Mesenchymal stem cell (in vitro differentiated cells and primary cell): ENCODE results near the gene MSRB3.
A peak's percentile ranks its signal among the peaks of the same experiment; 100 is the strongest.

Experiments used
- DNase-seq: peaks from one replicate; pipeline ENCODE4 v3.0.0-alpha.2; 2013
- H2AFZ ChIP-seq: one replicate; pipeline ENCODE4 v1.6.1; 2013; ENCODE audit warnings: low read depth, mild to moderate bottlenecking, control low read depth, inconsistent platforms, low read length, moderate library complexity
- H2AK5ac ChIP-seq: 2 replicates; pipeline ENCODE4 v1.6.1; 2013; ENCODE audit warnings: low read length, moderate library complexity, mild to moderate bottlenecking, inconsistent platforms; ENCODE audit not compliant: severe bottlenecking
- H2BK120ac ChIP-seq: one replicate; pipeline ENCODE4 v1.6.1; 2013; ENCODE audit warnings: low read depth, mild to moderate bottlenecking, inconsistent platforms, low read length, moderate library complexity
- H2BK12ac ChIP-seq, 2 experiments: one replicate each; pipeline ENCODE4 v1.6.1; 2013; ENCODE audit warnings: inconsistent platforms in 2 of 2, low read length in 2 of 2, mild to moderate bottlenecking in 2 of 2, moderate library complexity in 2 of 2, control low read depth in 1 of 2
- H2BK15ac ChIP-seq: one replicate; pipeline ENCODE4 v1.6.1; 2013; ENCODE audit warnings: mild to moderate bottlenecking, low read depth, inconsistent platforms; ENCODE audit not compliant: poor library complexity, severe bottlenecking
- H2BK5ac ChIP-seq: 2 replicates; pipeline ENCODE4 v1.6.1; 2013; ENCODE audit warnings: low read depth, mild to moderate bottlenecking, low read length, control low read depth, inconsistent platforms; ENCODE audit not compliant: poor library complexity, severe bottlenecking
- H3K14ac ChIP-seq, 2 experiments: one replicate each; pipeline ENCODE4 v1.6.1; 2013; ENCODE audit warnings: inconsistent platforms in 2 of 2, low read length in 2 of 2, control low read depth in 1 of 2, mild to moderate bottlenecking in 1 of 2, moderate library complexity in 1 of 2
- H3K18ac ChIP-seq, 2 experiments: one replicate each; pipeline ENCODE4 v1.6.1; 2013; ENCODE audit warnings: inconsistent platforms in 2 of 2, low read length in 2 of 2, control low read depth in 1 of 2, low read depth in 1 of 2, mild to moderate bottlenecking in 1 of 2
- H3K23ac ChIP-seq, 2 experiments: one replicate each; pipeline ENCODE4 v1.6.1; 2013; ENCODE audit warnings: inconsistent platforms in 2 of 2, low read length in 2 of 2, mild to moderate bottlenecking in 2 of 2, moderate library complexity in 2 of 2, control low read depth in 1 of 2
- H3K27ac ChIP-seq: 2 replicates; pipeline ENCODE4 v1.5.1; 2013; ENCODE audit warnings: mild to moderate bottlenecking, moderate library complexity, low read length, control low read depth, inconsistent platforms; ENCODE audit not compliant: poor library complexity, severe bottlenecking
- H3K27me3 ChIP-seq, 2 experiments: 2 replicates each; pipeline versions ENCODE4 v1.6.1 to v1.7.0; 2013; ENCODE audit warnings: low read length in 2 of 2, mild to moderate bottlenecking in 2 of 2, moderate library complexity in 2 of 2, control low read depth in 1 of 2, inconsistent platforms in 1 of 2; ENCODE audit not compliant: control insufficient read depth in 1 of 2, insufficient read depth in 1 of 2
- H3K36me3 ChIP-seq, 2 experiments: 2 replicates each; pipeline versions ENCODE4 v1.6.1 to v1.7.0; 2013; ENCODE audit warnings: low read length in 2 of 2, control low read depth in 1 of 2, inconsistent platforms in 1 of 2, low read depth in 1 of 2, mild to moderate bottlenecking in 1 of 2; ENCODE audit not compliant: insufficient read depth in 2 of 2, control insufficient read depth in 1 of 2
- H3K4ac ChIP-seq, 2 experiments: one replicate each; pipeline ENCODE4 v1.6.1; 2013; ENCODE audit warnings: inconsistent platforms in 2 of 2, low read length in 2 of 2, mild to moderate bottlenecking in 2 of 2, moderate library complexity in 2 of 2, control low read depth in 1 of 2, low read depth in 1 of 2
- H3K4me1 ChIP-seq: 2 replicates; pipeline ENCODE4 v1.6.1; 2013; ENCODE audit warnings: low read depth, low read length, control low read depth; ENCODE audit not compliant: control insufficient read depth, insufficient read depth
- H3K4me2 ChIP-seq: 2 replicates; pipeline ENCODE4 v1.6.1; 2013; ENCODE audit warnings: low read length, mild to moderate bottlenecking, inconsistent platforms; ENCODE audit not compliant: poor library complexity, severe bottlenecking
- H3K4me3 ChIP-seq, 2 experiments: 2 replicates each; pipeline versions ENCODE4 v1.5.1 to v1.7.0; 2013; ENCODE audit warnings: low read length in 2 of 2, mild to moderate bottlenecking in 2 of 2, control low read depth in 1 of 2, low read depth in 1 of 2; ENCODE audit not compliant: insufficient read depth in 1 of 2
- H3K79me1 ChIP-seq: replicated peaks from 2 replicates; pipeline ENCODE4 v1.6.1; 2013; ENCODE audit warnings: mild to moderate bottlenecking, control low read depth, low read length, inconsistent platforms; ENCODE audit not compliant: poor library complexity, severe bottlenecking
- H3K9ac ChIP-seq: 2 replicates; pipeline ENCODE4 v1.7.0; 2013; ENCODE audit warnings: mild to moderate bottlenecking, low read length, moderate library complexity
- H3K9me3 ChIP-seq: 2 replicates; pipeline ENCODE4 v1.7.0; 2013; ENCODE audit warnings: mild to moderate bottlenecking, low read length; ENCODE audit not compliant: control insufficient read depth
- H4K8ac ChIP-seq: one replicate; pipeline ENCODE4 v1.6.1; 2013; ENCODE audit warnings: inconsistent platforms, mild to moderate bottlenecking, low read length, moderate library complexity
- H4K91ac ChIP-seq: one replicate; pipeline ENCODE4 v1.6.1; 2013; ENCODE audit warnings: mild to moderate bottlenecking, low read length, inconsistent platforms
- WGBS: methylation state at CpG from one replicate; pipeline ENCODE4 v1.1.7; 2013; ENCODE audit warnings: mixed read lengths; 5-methylcytosine and 5-hydroxymethylcytosine counted together

Gene MSRB3

DNA sequence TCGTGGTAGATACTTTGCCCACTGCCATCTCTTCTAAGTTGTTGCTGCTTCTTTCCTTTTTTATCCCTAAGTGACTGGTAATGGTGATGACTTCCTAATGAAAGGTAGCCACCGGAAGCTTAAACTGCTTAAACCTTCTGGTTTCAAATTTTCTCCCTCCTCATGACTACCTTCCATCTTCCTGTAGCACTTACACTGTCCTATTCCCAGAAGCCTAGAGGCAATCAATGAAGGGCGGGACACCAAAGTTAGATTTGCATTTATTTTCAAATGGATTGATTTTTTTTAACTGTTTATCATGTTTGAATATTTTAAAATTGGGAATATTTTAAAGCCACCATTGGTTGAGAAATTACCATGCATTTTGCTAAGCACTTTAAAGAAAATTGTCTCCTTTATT, 64.7 kb downstream of the MSRB3 start:
- no peak for DNase-seq
- H4K91ac ChIP-seq = no peak overlapping the region
- no peaks in the 10 kb centered on the region for H3K27me3 ChIP-seq
- no peaks in the 10 kb centered on the region for H3K9me3 ChIP-seq
- H2BK120ac ChIP-seq = no peak overlapping the region
- H2AFZ ChIP-seq = no peak overlapping the region
- no peak overlapping the region for H3K23ac ChIP-seq
- no peak overlapping the region for H2BK15ac ChIP-seq
- H4K8ac ChIP-seq = no peak overlapping the region
- 91% methylated on average over 2 of the region's 3 CpGs for WGBS
- H3K18ac ChIP-seq = no peak overlapping the region
- H3K4me3 ChIP-seq = no peak overlapping the region
- no peaks in the 10 kb centered on the region for H3K36me3 ChIP-seq
- H3K9ac ChIP-seq = no peak overlapping the region
- no peak overlapping the region for H3K27ac ChIP-seq
- H3K4me2 ChIP-seq = no peak overlapping the region
- H3K4ac ChIP-seq = no peak overlapping the region
- H3K14ac ChIP-seq = no peak overlapping the region
- no peak overlapping the region for H2AK5ac ChIP-seq
- no peak overlapping the region for H2BK12ac ChIP-seq
- H2BK5ac ChIP-seq = no peak overlapping the region
- H3K79me1 ChIP-seq = peaks cover 2% of the 10 kb centered on the region
- no peaks in the 10 kb centered on the region for H3K4me1 ChIP-seq

DNA sequence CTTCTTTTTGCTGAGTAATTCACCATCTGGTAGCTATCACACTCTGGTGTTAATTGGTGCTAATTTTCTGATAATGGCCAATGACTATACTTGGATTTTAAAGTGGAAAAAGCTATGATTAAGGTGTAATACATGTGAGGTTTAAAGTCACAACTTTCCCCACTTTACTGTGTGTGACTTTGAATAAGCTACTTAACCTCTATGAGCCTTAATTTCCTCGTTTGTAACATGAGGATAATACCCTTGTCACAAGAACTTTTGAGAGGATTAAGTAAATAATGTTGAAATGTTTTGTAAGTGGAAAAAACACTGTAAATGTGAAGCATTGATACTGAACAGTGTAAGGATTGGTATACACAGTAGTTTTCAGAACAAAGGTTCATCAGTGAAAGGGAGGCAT, 65.3 kb downstream of the MSRB3 start:
- no peak overlapping the region for H2BK15ac ChIP-seq
- H4K91ac ChIP-seq = no peak overlapping the region
- H3K23ac ChIP-seq = no peak overlapping the region
- H3K79me1 ChIP-seq = peaks cover 2% of the 10 kb centered on the region
- H3K36me3 ChIP-seq = no peaks in the 10 kb centered on the region
- H4K8ac ChIP-seq = no peak overlapping the region
- no peak for DNase-seq
- H2BK5ac ChIP-seq = no peak overlapping the region
- H3K9ac ChIP-seq = no peak overlapping the region
- 66% methylated on average over 1 of the region's 1 CpG for WGBS
- H3K4me2 ChIP-seq = no peak overlapping the region
- H2AFZ ChIP-seq = no peak overlapping the region
- no peak overlapping the region for H3K18ac ChIP-seq
- no peaks in the 10 kb centered on the region for H3K9me3 ChIP-seq
- no peak overlapping the region for H3K4ac ChIP-seq
- H3K4me3 ChIP-seq = no peak overlapping the region
- no peaks in the 10 kb centered on the region for H3K27me3 ChIP-seq
- H3K27ac ChIP-seq = no peak overlapping the region
- no peak overlapping the region for H2BK12ac ChIP-seq
- no peaks in the 10 kb centered on the region for H3K4me1 ChIP-seq
- no peak overlapping the region for H3K14ac ChIP-seq
- no peak overlapping the region for H2BK120ac ChIP-seq
- no peak overlapping the region for H2AK5ac ChIP-seq

DNA sequence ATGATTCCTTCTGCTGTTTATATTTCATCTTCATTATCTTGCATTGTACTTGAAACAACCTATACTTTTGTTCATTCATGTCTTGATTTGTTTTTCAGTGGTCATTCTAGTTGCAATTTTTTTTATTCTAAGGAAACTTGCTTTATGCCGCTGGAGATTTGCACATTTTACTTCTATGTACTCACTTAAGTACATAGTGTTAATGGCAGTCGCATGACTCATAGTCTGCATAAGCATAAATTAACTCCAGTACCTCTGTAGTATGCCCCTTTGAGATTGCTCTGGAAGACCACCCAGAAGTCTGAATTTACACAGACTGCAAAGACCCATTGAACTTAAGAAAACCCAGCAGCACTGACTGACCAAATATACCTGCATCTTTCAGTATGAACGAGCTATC, 77.0 kb downstream of the MSRB3 start:
- WGBS = 25% methylated on average over 2 of the region's 3 CpGs
- no peak overlapping the region for H2BK15ac ChIP-seq
- H3K4me2 ChIP-seq = no peak overlapping the region
- no peak overlapping the region for H3K14ac ChIP-seq
- H3K18ac ChIP-seq = no peak overlapping the region
- H3K4ac ChIP-seq = no peak overlapping the region
- H2AFZ ChIP-seq = no peak overlapping the region
- H2BK12ac ChIP-seq = no peak overlapping the region
- H4K8ac ChIP-seq = no peak overlapping the region
- H3K79me1 ChIP-seq = no peaks in the 10 kb centered on the region
- no peaks in the 10 kb centered on the region for H3K4me1 ChIP-seq
- H3K27me3 ChIP-seq = no peaks in the 10 kb centered on the region
- H2BK120ac ChIP-seq = no peak overlapping the region
- no peak overlapping the region for H3K4me3 ChIP-seq
- H3K23ac ChIP-seq = no peak overlapping the region
- H4K91ac ChIP-seq = no peak overlapping the region
- H3K9me3 ChIP-seq = no peaks in the 10 kb centered on the region
- DNase-seq = peak; percentile 57
- no peak overlapping the region for H3K27ac ChIP-seq
- no peak overlapping the region for H2BK5ac ChIP-seq
- no peak overlapping the region for H2AK5ac ChIP-seq
- H3K9ac ChIP-seq = no peak overlapping the region
- peaks cover 0 to 10% of the 10 kb centered on the region in 2 experiments for H3K36me3 ChIP-seq

DNA sequence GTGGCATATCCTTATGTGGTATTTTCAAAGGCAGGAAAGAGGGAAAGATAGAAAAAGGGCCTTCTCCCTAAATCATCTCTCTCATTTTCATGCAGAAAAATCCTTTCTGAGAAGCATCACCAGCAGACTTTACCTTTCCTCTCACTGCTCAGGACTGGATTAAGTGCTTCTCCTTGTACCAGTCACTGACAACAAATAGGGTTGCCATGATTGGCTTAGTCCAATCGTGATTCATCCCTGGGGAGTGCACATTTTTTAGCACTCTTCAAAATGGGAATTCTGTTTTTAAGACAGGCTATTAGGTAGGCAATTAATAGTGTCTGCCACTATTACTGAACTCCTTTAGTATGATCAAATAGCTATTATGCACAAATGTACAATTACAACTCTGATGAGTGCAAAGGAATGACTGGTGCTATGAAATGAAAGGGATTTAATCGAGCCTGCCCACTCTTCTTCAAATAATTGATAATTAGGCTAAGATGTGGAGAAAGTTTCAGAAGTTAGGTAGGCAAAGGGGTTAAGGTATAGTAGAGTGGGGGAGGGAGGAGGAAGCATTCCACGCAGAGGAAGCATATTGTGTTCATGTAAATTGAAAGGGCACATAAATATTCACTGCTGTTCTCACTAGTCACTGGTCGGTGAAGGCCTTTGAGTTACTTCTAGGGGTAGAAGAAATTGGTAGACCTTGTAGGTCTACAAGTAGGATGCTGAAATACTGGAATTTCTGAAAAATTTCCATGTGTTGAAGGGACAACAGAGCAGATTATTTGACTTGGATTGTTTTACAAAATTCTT, 84.0 kb downstream of the MSRB3 start:
- Histone ChIP-seq H3K4me1 (no peaks in the 10 kb centered on the region), H2AFZ (no peak overlapping the region), H3K4ac (no peak overlapping the region), H2AK5ac (no peak overlapping the region), H3K4me3 (no peak overlapping the region), H3K36me3 (peaks cover 5 to 9% of the 10 kb centered on the region in 2 experiments), H2BK120ac (no peak overlapping the region), H3K9ac (no peak overlapping the region), H3K27ac (no peak overlapping the region), H2BK15ac (no peak overlapping the region), H2BK5ac (no peak overlapping the region), H3K18ac (no peak overlapping the region), H3K79me1 (peaks cover 4% of the 10 kb centered on the region), H3K23ac (no peak overlapping the region), H3K27me3 (no peaks in the 10 kb centered on the region), H2BK12ac (no peak overlapping the region), H3K14ac (no peak overlapping the region), H4K8ac (no peak overlapping the region), H3K4me2 (no peak overlapping the region), H4K91ac (no peak overlapping the region), H3K9me3 (no peaks in the 10 kb centered on the region)
- peak; percentile 14 for DNase-seq
- WGBS = 67% methylated on average over 3 of the region's 4 CpGs
